CD4-positive, alpha-beta T cell treated with Interleukin-17A for 1 hour (primary cell): ENCODE results near the gene NRF1.
"Not testable (repeated sequence)": the region's sequence is repeated elsewhere in the genome, so short reads cannot be mapped to it uniquely, and the experiment has no call there.

Experiments used
- DNase-seq: peaks from one replicate; pipeline ENCODE4 v3.0.0-alpha.2; 2020

The NRF1 gene

GRCh38 chr7:129611246-129612111 is at the start of gene NRF1:
Gene NRF1 (plus strand): TSS chr7:129611720. CDS start chr7:129657352, 45,632 bp downstream.
- peak; percentile 90 for DNase-seq

- DNase-seq, result not testable (repeated sequence)
Measured at GRCh38 chr7:129566323-129566722, 45.2 kb upstream of the NRF1 start.

- no peak for DNase-seq
Measured at GRCh38 chr7:129567377-129567776, 44.1 kb upstream of the NRF1 start.

- DNase-seq, result no peak
Measured at GRCh38 chr7:129568240-129568639, 43.3 kb upstream of the NRF1 start.

GRCh38 chr7:129569326-129569725 is 42.2 kb upstream of the NRF1 start:
- DNase-seq, result no peak

- DNase-seq, result no peak
Measured at GRCh38 chr7:129569811-129570215, 41.7 kb upstream of the NRF1 start.

GRCh38 chr7:129571201-129571600 is 40.3 kb upstream of the NRF1 start:
- DNase-seq, result no peak

GRCh38 chr7:129572205-129572604 is 39.3 kb upstream of the NRF1 start:
- no peak for DNase-seq

GRCh38 chr7:129574487-129574886 is 37.0 kb upstream of the NRF1 start:
- no peak for DNase-seq

- DNase-seq, result no peak
Measured at GRCh38 chr7:129575699-129576098, 35.8 kb upstream of the NRF1 start.

- DNase-seq, result no peak
Measured at GRCh38 chr7:129576138-129576537, 35.4 kb upstream of the NRF1 start.

GRCh38 chr7:129578829-129579228 is 32.7 kb upstream of the NRF1 start:
- no peak for DNase-seq

GRCh38 chr7:129586179-129586578 is 25.3 kb upstream of the NRF1 start:
- not testable (repeated sequence) for DNase-seq

GRCh38 chr7:129588268-129588667 is 23.3 kb upstream of the NRF1 start:
- DNase-seq, result no peak

- no peak for DNase-seq
Measured at GRCh38 chr7:129591868-129592267, 19.7 kb upstream of the NRF1 start.

- DNase-seq, result not testable (repeated sequence)
Measured at GRCh38 chr7:129596386-129596785, 15.1 kb upstream of the NRF1 start.

GRCh38 chr7:129597672-129598071 is 13.8 kb upstream of the NRF1 start:
- DNase-seq, result no peak

GRCh38 chr7:129599174-129599573 is 12.3 kb upstream of the NRF1 start:
- DNase-seq, result no peak

GRCh38 chr7:129603594-129603993 is 7.9 kb upstream of the NRF1 start:
- not testable (repeated sequence) for DNase-seq

- not testable (repeated sequence) for DNase-seq
Measured at GRCh38 chr7:129604021-129604420, 7.5 kb upstream of the NRF1 start.

GRCh38 chr7:129604713-129605437 is 6.6 kb upstream of the NRF1 start:
- no peak for DNase-seq

GRCh38 chr7:129605960-129606614 is 5.4 kb upstream of the NRF1 start:
- no peak for DNase-seq

GRCh38 chr7:129606803-129607202 is 4.7 kb upstream of the NRF1 start:
- DNase-seq, result peak; percentile 18
